ENCODE results near the gene PRKAR2B.

- TF ChIP-seq, protein P1, sequence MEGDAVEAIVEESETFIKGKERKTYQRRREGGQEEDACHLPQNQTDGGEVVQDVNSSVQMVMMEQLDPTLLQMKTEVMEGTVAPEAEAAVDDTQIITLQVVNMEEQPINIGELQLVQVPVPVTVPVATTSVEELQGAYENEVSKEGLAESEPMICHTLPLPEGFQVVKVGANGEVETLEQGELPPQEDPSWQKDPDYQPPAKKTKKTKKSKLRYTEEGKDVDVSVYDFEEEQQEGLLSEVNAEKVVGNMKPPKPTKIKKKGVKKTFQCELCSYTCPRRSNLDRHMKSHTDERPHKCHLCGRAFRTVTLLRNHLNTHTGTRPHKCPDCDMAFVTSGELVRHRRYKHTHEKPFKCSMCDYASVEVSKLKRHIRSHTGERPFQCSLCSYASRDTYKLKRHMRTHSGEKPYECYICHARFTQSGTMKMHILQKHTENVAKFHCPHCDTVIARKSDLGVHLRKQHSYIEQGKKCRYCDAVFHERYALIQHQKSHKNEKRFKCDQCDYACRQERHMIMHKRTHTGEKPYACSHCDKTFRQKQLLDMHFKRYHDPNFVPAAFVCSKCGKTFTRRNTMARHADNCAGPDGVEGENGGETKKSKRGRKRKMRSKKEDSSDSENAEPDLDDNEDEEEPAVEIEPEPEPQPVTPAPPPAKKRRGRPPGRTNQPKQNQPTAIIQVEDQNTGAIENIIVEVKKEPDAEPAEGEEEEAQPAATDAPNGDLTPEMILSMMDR (IDR thresholded peaks at IDR 0.05) = no peak
- TF ChIP-seq POLR2A (IDR thresholded peaks at IDR 0.05) = no peak
These were observed 162.2 kb downstream of the PRKAR2B start for GRCh38 chr7:107206706-107207105.

All from uterus (tissue), 2 donors.